Lung (tissue), 12 donors: ENCODE measurements around the gene OGFOD1. TPM values are rescaled to one million over a fixed set of nuclear protein-coding genes. Genes with fewer than 3 reads are reported as not detected.

ENCODE experiments used
- ATAC-seq: fragments of 200-7000 bp; cut with Tn5 transposase; one replicate; pipeline ENCODE4 v1.9.1; 2020; ENCODE audit warnings: moderate number of reproducible peaks; ENCODE audit not compliant: insufficient read depth, low FRiP score
- DNase-seq, 3 donors: peaks; one replicate each; pipeline ENCODE4 v3.0.0-alpha.2; 2013 to 2017
- H3K27ac ChIP-seq, 2 donors: one replicate each; pipeline ENCODE4 v1.5.1; 2013; ENCODE audit warnings: mild to moderate bottlenecking in 2 of 2, moderate library complexity in 2 of 2, control low read depth in 1 of 2, inconsistent platforms in 1 of 2, low read depth in 1 of 2, low read length in 1 of 2
- H3K27me3 ChIP-seq, 3 donors: one replicate each; pipeline ENCODE4 v1.5.1; 2013; ENCODE audit warnings: low read length in 2 of 3; ENCODE audit not compliant: control insufficient read depth in 3 of 3, insufficient read depth in 3 of 3
- H3K36me3 ChIP-seq, 4 donors: one replicate each; pipeline ENCODE4 v1.5.1; 2013; ENCODE audit warnings: low read length in 4 of 4, mild to moderate bottlenecking in 1 of 4, moderate library complexity in 1 of 4; ENCODE audit not compliant: control insufficient read depth in 4 of 4, insufficient read depth in 4 of 4
- H3K4me1 ChIP-seq, 5 donors: one replicate each; pipeline ENCODE4 v1.5.1; 2013; ENCODE audit warnings: low read length in 5 of 5, mild to moderate bottlenecking in 2 of 5, moderate library complexity in 1 of 5; ENCODE audit not compliant: control insufficient read depth in 5 of 5, insufficient read depth in 5 of 5
- H3K4me3 ChIP-seq: one replicate; pipeline ENCODE4 v1.5.1; 2013; ENCODE audit warnings: mild to moderate bottlenecking, control low read depth, moderate library complexity
- H3K9ac ChIP-seq, 2 donors: one replicate each; pipeline ENCODE4 v1.5.1; 2013; ENCODE audit warnings: low read length in 2 of 2, control low read depth in 1 of 2; ENCODE audit not compliant: insufficient read depth in 1 of 2
- H3K9me3 ChIP-seq, 4 donors: one replicate each; pipeline ENCODE4 v1.5.1; 2013; ENCODE audit warnings: low read length in 3 of 4, mild to moderate bottlenecking in 1 of 4, moderate library complexity in 1 of 4; ENCODE audit not compliant: control insufficient read depth in 4 of 4, insufficient read depth in 3 of 4
- CTCF ChIP-seq: IDR thresholded peaks from 2 replicates; pipeline ENCODE4 v1.5.1; 2012; ENCODE audit warnings: mild to moderate bottlenecking; ENCODE audit errors: control extremely low read depth, extremely low read depth
- WGBS, 2 donors: extraction: QIAGEN DNeasy Blood & Tissue Kit; methylation state at CpG; one replicate each; pipeline ENCODE4 v1.1.7; 2013; 5-methylcytosine and 5-hydroxymethylcytosine counted together
- polyA plus RNA-seq, 2 donors: library from polyadenylated mRNA; stranded (reverse); fragments of 200-250 nt; gene quantifications; one replicate each; pipeline ENCODE4 v1.2.1, GENCODE V29; 2013
- total RNA-seq, 2 donors: library from RNA; depleted of rRNA in 1 of 2; stranded (reverse); fragments of >200 nt in 1 of 2; gene quantifications; one replicate each; pipeline ENCODE4 v1.2.1, GENCODE V29; 2014 to 2021
- donor health status: control.
- donor health status: control.
- donor health status: Bipolar disorder and iron deficiency.
- donor health status: healthy.
- donor health status: DM: yes; HTN: yes; CAD: no.

OGFOD1 gene
- total and polyA plus RNA-seq, 4 donors, result 9.1 to 36.1 (median 29.5) TPM

GRCh38 chr16:56451753-56452689 is 667 bp downstream of the OGFOD1 start:
- no peaks in the 10 kb centered on the region for H3K9me3 ChIP-seq

GRCh38 chr16:56457927-56458470 is 6.6 kb downstream of the OGFOD1 start:
- no peak overlapping the region for H3K4me3 ChIP-seq
- DNase-seq, result no peak
- no peak for ATAC-seq
- H3K36me3 ChIP-seq, result peaks cover 16 to 43% (median 32%) of the 10 kb centered on the region in 4 donors
- 94 to 97% methylated on average over 6 of the region's 6 CpGs for WGBS, 2 donors
- no peak overlapping the region for H3K9ac ChIP-seq
- H3K27me3 ChIP-seq, result no peaks in the 10 kb centered on the region
- no peak for TF ChIP-seq CTCF
- H3K27ac ChIP-seq, result no peak overlapping the region
- H3K4me1 ChIP-seq, result peaks cover 0 to 4% (median 0%) of the 10 kb centered on the region in 5 donors
- no peaks in the 10 kb centered on the region for H3K9me3 ChIP-seq

More at GRCh38 chr16:56451753-56452689, 667 bp downstream of the OGFOD1 start:
- peak overlapping the region; percentile 14 to 61 for H3K9ac ChIP-seq
- peak in 2 of 3 donors; percentile 22 to 35 for DNase-seq
- ATAC-seq, result peak; percentile 30
- peak overlapping the region; percentile 91 to 92 for H3K27ac ChIP-seq
- peak overlapping the region; percentile 53 for H3K4me3 ChIP-seq
- 7 to 11% methylated on average over 31 of the region's 31 CpGs for WGBS, 2 donors
- H3K4me1 ChIP-seq, result peaks cover 11 to 33% (median 17%) of the 10 kb centered on the region in 5 donors
- TF ChIP-seq CTCF, result no peak
- H3K27me3 ChIP-seq, result no peaks in the 10 kb centered on the region
- peaks cover 9 to 26% (median 20%) of the 10 kb centered on the region in 4 donors for H3K36me3 ChIP-seq

- DNase-seq (no peak), ATAC-seq (no peak)
- H3K36me3 ChIP-seq, result peaks cover 14 to 42% (median 30%) of the 10 kb centered on the region in 4 donors
- no peak for TF ChIP-seq CTCF
- no peak overlapping the region for H3K4me3 ChIP-seq
- no peak overlapping the region for H3K27ac ChIP-seq
- H3K27me3 ChIP-seq, result no peaks in the 10 kb centered on the region
- no peaks in the 10 kb centered on the region for H3K9me3 ChIP-seq
- 89 to 94% methylated on average over 2 of the region's 2 CpGs for WGBS, 2 donors
- H3K4me1 ChIP-seq, result peaks cover 0 to 4% (median 0%) of the 10 kb centered on the region in 5 donors
- no peak overlapping the region for H3K9ac ChIP-seq
Measured at GRCh38 chr16:56460101-56460500, 8.7 kb downstream of the OGFOD1 start.
